ENCODE data around the gene ISCA1.

GRCh38 chr9:86288499-86289198 lies 6.3 kb upstream of the ISCA1 start:
- TF ChIP-seq POLR2A (IDR thresholded peaks at IDR 0.05) = no peak
- TF ChIP-seq CTCF (IDR thresholded peaks at IDR 0.05) = no peak
- TF ChIP-seq POLR2AphosphoS5 (IDR thresholded peaks at IDR 0.05) = no peak
